ENCODE data around the gene TFEB.

GRCh38 chr6:41740366-41741162 lies 5.2 kb upstream of the TFEB start:
- TF ChIP-seq YY1 (IDR thresholded peaks at IDR 0.05; ENCODE audit: low read depth) (no peak), EP300 (IDR thresholded peaks at IDR 0.05; ENCODE audit: borderline replicate concordance) (no peak), CEBPB (IDR thresholded peaks at IDR 0.05) (no peak), ZBTB7A (IDR thresholded peaks at IDR 0.05; ENCODE audit: low read depth) (no peak), RAD21 (IDR thresholded peaks at IDR 0.05; ENCODE audit: low read depth) (no peak), EGR1 (IDR thresholded peaks at IDR 0.05) (no peak)
- TF ChIP-seq, protein P1, sequence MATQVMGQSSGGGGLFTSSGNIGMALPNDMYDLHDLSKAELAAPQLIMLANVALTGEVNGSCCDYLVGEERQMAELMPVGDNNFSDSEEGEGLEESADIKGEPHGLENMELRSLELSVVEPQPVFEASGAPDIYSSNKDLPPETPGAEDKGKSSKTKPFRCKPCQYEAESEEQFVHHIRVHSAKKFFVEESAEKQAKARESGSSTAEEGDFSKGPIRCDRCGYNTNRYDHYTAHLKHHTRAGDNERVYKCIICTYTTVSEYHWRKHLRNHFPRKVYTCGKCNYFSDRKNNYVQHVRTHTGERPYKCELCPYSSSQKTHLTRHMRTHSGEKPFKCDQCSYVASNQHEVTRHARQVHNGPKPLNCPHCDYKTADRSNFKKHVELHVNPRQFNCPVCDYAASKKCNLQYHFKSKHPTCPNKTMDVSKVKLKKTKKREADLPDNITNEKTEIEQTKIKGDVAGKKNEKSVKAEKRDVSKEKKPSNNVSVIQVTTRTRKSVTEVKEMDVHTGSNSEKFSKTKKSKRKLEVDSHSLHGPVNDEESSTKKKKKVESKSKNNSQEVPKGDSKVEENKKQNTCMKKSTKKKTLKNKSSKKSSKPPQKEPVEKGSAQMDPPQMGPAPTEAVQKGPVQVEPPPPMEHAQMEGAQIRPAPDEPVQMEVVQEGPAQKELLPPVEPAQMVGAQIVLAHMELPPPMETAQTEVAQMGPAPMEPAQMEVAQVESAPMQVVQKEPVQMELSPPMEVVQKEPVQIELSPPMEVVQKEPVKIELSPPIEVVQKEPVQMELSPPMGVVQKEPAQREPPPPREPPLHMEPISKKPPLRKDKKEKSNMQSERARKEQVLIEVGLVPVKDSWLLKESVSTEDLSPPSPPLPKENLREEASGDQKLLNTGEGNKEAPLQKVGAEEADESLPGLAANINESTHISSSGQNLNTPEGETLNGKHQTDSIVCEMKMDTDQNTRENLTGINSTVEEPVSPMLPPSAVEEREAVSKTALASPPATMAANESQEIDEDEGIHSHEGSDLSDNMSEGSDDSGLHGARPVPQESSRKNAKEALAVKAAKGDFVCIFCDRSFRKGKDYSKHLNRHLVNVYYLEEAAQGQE (IDR thresholded peaks at IDR 0.05; ENCODE audit: low read depth) = no peak

Data from Ishikawa (cell line).